ENCODE data around the gene PTPRCAP.

DNA sequence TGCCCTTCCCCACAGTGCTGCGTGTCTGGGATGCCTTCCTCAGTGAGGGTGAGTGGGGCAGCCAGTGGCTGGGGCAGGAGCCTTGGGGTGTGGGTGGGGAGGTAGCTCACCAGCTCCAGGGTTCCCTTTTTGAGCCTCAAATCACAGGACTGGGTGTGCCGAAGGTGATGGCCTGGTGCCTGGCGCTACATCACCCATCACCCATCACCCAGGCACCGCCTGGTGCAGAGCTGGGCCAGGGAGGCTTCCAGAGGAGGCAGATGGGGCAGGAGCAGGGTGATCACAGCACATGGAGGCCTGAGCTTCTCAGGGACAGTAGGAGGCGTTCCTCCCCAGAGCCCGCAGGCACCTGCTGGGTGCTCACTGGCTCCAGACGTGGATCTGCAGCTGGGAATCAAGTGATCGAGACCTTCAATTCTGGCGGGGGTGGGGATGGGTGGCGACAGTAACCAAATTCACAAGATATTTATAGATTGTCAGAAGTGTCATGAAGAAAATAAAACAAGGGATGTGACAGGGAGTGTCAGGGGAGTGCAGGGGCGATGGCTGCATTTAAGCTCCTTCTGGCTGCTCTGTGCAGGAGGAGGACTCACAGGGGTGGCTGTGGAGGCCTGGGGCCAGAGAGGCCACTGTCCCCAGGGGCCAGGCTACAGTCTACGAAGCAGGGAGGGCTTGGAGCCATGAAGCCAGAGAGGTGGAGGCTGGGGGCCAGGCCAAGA lies 30.4 kb downstream of the PTPRCAP start:
- TF ChIP-seq, protein P1, sequence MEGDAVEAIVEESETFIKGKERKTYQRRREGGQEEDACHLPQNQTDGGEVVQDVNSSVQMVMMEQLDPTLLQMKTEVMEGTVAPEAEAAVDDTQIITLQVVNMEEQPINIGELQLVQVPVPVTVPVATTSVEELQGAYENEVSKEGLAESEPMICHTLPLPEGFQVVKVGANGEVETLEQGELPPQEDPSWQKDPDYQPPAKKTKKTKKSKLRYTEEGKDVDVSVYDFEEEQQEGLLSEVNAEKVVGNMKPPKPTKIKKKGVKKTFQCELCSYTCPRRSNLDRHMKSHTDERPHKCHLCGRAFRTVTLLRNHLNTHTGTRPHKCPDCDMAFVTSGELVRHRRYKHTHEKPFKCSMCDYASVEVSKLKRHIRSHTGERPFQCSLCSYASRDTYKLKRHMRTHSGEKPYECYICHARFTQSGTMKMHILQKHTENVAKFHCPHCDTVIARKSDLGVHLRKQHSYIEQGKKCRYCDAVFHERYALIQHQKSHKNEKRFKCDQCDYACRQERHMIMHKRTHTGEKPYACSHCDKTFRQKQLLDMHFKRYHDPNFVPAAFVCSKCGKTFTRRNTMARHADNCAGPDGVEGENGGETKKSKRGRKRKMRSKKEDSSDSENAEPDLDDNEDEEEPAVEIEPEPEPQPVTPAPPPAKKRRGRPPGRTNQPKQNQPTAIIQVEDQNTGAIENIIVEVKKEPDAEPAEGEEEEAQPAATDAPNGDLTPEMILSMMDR (IDR thresholded peaks at IDR 0.05; ENCODE audit: low read depth, low read length): no peak
- TF ChIP-seq, protein P2, sequence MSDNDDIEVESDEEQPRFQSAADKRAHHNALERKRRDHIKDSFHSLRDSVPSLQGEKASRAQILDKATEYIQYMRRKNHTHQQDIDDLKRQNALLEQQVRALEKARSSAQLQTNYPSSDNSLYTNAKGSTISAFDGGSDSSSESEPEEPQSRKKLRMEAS (IDR thresholded peaks at IDR 0.05; ENCODE audit: low read depth, low read length): peak; percentile 10; the same call in 1 of the 2 replicates

Data from NB4 (cell line).